ENCODE data around the gene LRRC32.
"Not testable (repeated sequence)": the region's sequence is repeated elsewhere in the genome, so short reads cannot be mapped to it uniquely, and the experiment has no call there.

LRRC32 gene

DNA sequence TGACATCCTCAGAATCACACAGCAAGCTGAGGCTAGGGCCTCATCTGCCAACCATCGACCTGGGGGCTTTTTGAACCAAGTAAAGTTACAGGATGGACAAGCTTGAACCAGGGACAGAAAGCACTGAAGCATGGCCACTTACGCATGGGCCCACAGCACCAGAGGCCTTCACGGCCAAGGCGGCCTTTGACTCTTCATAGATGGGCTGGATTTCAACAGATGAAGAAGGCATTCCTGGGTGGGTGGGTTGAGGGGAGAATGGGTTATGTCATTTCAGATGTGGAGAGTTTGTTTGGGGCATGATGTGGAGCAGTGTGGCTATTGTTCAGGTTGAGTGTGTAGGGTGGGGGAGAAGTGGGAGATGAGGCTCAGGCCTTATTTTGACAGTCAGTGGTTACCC is 60.2 kb downstream of the LRRC32 start:
- no peak overlapping the region for H3K4me3 ChIP-seq (ENCODE audit: low read length)
- TF ChIP-seq, protein P1, sequence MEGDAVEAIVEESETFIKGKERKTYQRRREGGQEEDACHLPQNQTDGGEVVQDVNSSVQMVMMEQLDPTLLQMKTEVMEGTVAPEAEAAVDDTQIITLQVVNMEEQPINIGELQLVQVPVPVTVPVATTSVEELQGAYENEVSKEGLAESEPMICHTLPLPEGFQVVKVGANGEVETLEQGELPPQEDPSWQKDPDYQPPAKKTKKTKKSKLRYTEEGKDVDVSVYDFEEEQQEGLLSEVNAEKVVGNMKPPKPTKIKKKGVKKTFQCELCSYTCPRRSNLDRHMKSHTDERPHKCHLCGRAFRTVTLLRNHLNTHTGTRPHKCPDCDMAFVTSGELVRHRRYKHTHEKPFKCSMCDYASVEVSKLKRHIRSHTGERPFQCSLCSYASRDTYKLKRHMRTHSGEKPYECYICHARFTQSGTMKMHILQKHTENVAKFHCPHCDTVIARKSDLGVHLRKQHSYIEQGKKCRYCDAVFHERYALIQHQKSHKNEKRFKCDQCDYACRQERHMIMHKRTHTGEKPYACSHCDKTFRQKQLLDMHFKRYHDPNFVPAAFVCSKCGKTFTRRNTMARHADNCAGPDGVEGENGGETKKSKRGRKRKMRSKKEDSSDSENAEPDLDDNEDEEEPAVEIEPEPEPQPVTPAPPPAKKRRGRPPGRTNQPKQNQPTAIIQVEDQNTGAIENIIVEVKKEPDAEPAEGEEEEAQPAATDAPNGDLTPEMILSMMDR (conservative IDR thresholded peaks at IDR 0.05; ENCODE audit: low read depth, low read length) = no peak
- DNase-seq (ENCODE audit: low read depth) = no peak

DNA sequence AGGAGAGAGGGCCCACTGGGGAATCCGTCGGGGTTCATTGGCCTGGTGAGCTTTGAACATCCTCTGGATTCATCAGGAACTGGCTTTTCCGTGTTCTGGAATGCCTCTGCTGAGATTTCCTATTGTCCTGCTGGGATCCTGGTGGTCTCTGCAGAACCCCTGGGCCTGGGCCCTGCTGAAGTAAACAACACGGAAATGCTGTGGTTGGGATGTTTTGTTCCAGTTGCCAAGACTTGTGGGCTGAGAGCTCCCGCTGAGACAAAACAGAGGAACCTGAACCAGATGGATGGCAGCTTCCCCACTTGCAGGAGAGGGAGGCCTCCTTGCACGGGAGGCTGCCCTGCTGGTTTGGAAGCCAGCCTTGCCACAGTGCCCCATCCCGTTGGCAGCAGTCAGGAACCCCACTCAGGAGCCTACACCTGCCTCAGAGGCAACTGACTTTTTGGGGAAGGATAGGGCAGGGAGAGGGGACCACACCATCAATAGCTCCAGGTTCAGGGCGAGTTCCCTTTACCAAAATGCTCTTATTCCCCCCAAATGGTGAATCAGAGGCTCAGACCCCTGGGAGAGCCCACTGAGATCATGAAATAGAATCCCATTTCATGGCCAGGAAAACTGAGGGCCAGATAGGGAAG is 60.7 kb downstream of the LRRC32 start:
- TF ChIP-seq, protein P1 (conservative IDR thresholded peaks at IDR 0.05; ENCODE audit: low read depth, low read length) = no peak
- DNase-seq (ENCODE audit: low read depth) = no peak
- no peak overlapping the region for H3K4me3 ChIP-seq (ENCODE audit: low read length)

GRCh38 chr11:76608879-76609460 is 61.6 kb downstream of the LRRC32 start:
- not testable (repeated sequence) for DNase-seq (ENCODE audit: low read depth); H3K4me3 ChIP-seq (ENCODE audit: low read length)

GRCh38 chr11:76608228-76608627 is 62.3 kb downstream of the LRRC32 start:
- not testable (repeated sequence) for H3K4me3 ChIP-seq (ENCODE audit: low read length); DNase-seq (ENCODE audit: low read depth)
